H1 (cell line): Measurements from ENCODE around the gene SCART1. TPM values are rescaled to one million over a fixed set of nuclear protein-coding genes. Genes with fewer than 3 reads are reported as not detected.

Source experiments
- CTCF ChIA-PET: fragments of 300-600 bp; sonication (Branson Sonifier 250); formaldehyde crosslinking; loops from one replicate; lab custom pipeline; 2021; ENCODE audit not compliant: partially characterized antibody; lab: Charles Lee
- POLR2A ChIA-PET: fragments of 300-600 bp; sonication (Branson Sonifier 250); formaldehyde crosslinking; loops from one replicate; lab custom pipeline; 2021; ENCODE audit warnings: inconsistent platforms; ENCODE audit not compliant: partially characterized antibody; lab: Charles Lee
- DNase-seq, 2 experiments: peaks; one replicate each; pipeline versions ENCODE4 v3.0.0 to v3.0.0-alpha.2; 2010 to 2022; ENCODE audit warnings: low spot score in 2 of 2, low read depth in 1 of 2, mixed read lengths in 1 of 2
- FAIRE-seq: peaks from 2 replicates; lab custom pipeline; 2011; peaks lifted over from hg19 to GRCh38; lab: Jason Lieb, UNC
- H2AFZ ChIP-seq: 2 replicates; pipeline ENCODE4 v1.8.1; 2012; ENCODE audit warnings: low read length, inconsistent platforms
- H2AK5ac ChIP-seq: 2 replicates; pipeline ENCODE4 v1.6.1; 2013; ENCODE audit warnings: low read depth, low read length
- H2BK120ac ChIP-seq: replicated peaks from 2 replicates; pipeline ENCODE3; 2013; ENCODE audit warnings: low read depth, low read length, inconsistent platforms
- H2BK12ac ChIP-seq: 2 replicates; pipeline ENCODE4 v1.6.1; 2013; ENCODE audit warnings: low read depth, low read length
- H2BK15ac ChIP-seq: 2 replicates; pipeline ENCODE4 v1.6.1; 2013; ENCODE audit warnings: low read length
- H2BK20ac ChIP-seq: 2 replicates; pipeline ENCODE4 v1.6.1; 2013; ENCODE audit warnings: low read length
- H2BK5ac ChIP-seq: 2 replicates; pipeline ENCODE4 v1.6.1; 2013; ENCODE audit warnings: low read depth, low read length
- H3K14ac ChIP-seq: 2 replicates; pipeline ENCODE4 v1.6.1; 2013; ENCODE audit warnings: inconsistent platforms; ENCODE audit not compliant: insufficient read length
- H3K18ac ChIP-seq: 2 replicates; pipeline ENCODE4 v1.6.1; 2013; ENCODE audit warnings: low read length; ENCODE audit errors: extremely low read depth
- H3K23ac ChIP-seq: 2 replicates; pipeline ENCODE4 v1.6.1; 2013; ENCODE audit warnings: inconsistent platforms; ENCODE audit not compliant: insufficient read length
- H3K23me2 ChIP-seq: 2 replicates; pipeline ENCODE4 v1.6.1; 2013; ENCODE audit warnings: low read depth, low read length
- H3K27ac ChIP-seq: 2 replicates; pipeline ENCODE4 v1.6.1; 2011; ENCODE audit warnings: low read depth, low read length, inconsistent platforms
- H3K27me3 ChIP-seq, 4 experiments: replicated peaks in 1 of 4; 1 replicate in 1 of 4; 2 replicates in 3 of 4; pipeline versions ENCODE4 v1.6.1 to v1.8.1; 2011 to 2013; ENCODE audit warnings: low read length in 3 of 4, mild to moderate bottlenecking in 3 of 4, inconsistent platforms in 2 of 4, mixed read lengths in 2 of 4, moderate library complexity in 1 of 4; ENCODE audit not compliant: control insufficient read depth in 3 of 4, insufficient read depth in 3 of 4; ENCODE audit errors: extremely low read depth in 1 of 4
- H3K36me3 ChIP-seq, 4 experiments: 2 replicates each; pipeline versions ENCODE4 v1.6.1 to v1.8.1; 2011 to 2013; ENCODE audit warnings: mild to moderate bottlenecking in 4 of 4, low read length in 3 of 4, moderate library complexity in 2 of 4, control low read depth in 1 of 4, inconsistent platforms in 1 of 4; ENCODE audit not compliant: insufficient read depth in 4 of 4, control insufficient read depth in 2 of 4
- H3K4ac ChIP-seq: replicated peaks from 2 replicates; pipeline ENCODE3; 2013; ENCODE audit warnings: low read length, low read depth, mixed read lengths, inconsistent platforms; ENCODE audit not compliant: insufficient read length
- H3K4me1 ChIP-seq, 4 experiments: replicated peaks in 1 of 4; 1 replicate in 1 of 4; 2 replicates in 3 of 4; pipeline versions ENCODE4 v1.6.1 to v1.8.1; 2011 to 2013; ENCODE audit warnings: low read length in 3 of 4, inconsistent platforms in 2 of 4, mixed read lengths in 1 of 4; ENCODE audit not compliant: insufficient read depth in 4 of 4, control insufficient read depth in 3 of 4
- H3K4me2 ChIP-seq, 2 experiments: 2 replicates each; pipeline versions ENCODE4 v1.6.1 to v1.8.1; 2011 to 2013; ENCODE audit warnings: low read depth in 2 of 2, low read length in 2 of 2, control low read depth in 1 of 2, inconsistent platforms in 1 of 2, mild to moderate bottlenecking in 1 of 2; ENCODE audit not compliant: insufficient read depth in 1 of 2
- H3K4me3 ChIP-seq, 4 experiments: fragments of 200-600, 300-600 bp in 1 of 4; sonication (generic), shearing (Covaris generic), sonication (Bioruptor Twin) in 1 of 4; 2 replicates each; pipeline versions ENCODE4 v1.5.1 to v1.8.1; 2011 to 2016; ENCODE audit warnings: low read length in 4 of 4, low read depth in 3 of 4, control low read depth in 2 of 4, inconsistent platforms in 2 of 4, mild to moderate bottlenecking in 2 of 4, mixed read lengths in 1 of 4, moderate library complexity in 1 of 4; ENCODE audit not compliant: insufficient read depth in 2 of 4; ENCODE audit errors: extremely low read depth in 1 of 4
- H3K56ac ChIP-seq: replicated peaks from 2 replicates; pipeline ENCODE3; 2013; ENCODE audit warnings: low read depth, mild to moderate bottlenecking, mixed read lengths, low read length, inconsistent platforms; ENCODE audit not compliant: insufficient read length
- H3K79me1 ChIP-seq: 2 replicates; pipeline ENCODE4 v1.6.1; 2013; ENCODE audit warnings: low read depth, low read length, control low read depth
- H3K79me2 ChIP-seq, 2 experiments: 2 replicates each; pipeline versions ENCODE4 v1.6.1 to v1.8.1; 2012 to 2013; ENCODE audit warnings: low read length in 2 of 2, mild to moderate bottlenecking in 2 of 2, inconsistent platforms in 1 of 2; ENCODE audit not compliant: insufficient read depth in 2 of 2, control insufficient read depth in 1 of 2
- H3K9ac ChIP-seq, 4 experiments: replicated peaks in 1 of 4; 1 replicate in 1 of 4; 2 replicates in 3 of 4; pipeline versions ENCODE4 v1.6.1 to v1.8.1; 2011 to 2013; ENCODE audit warnings: low read depth in 3 of 4, low read length in 3 of 4, control low read depth in 2 of 4, mild to moderate bottlenecking in 2 of 4, moderate library complexity in 2 of 4, inconsistent platforms in 1 of 4; ENCODE audit errors: extremely low read depth in 1 of 4
- H3K9me3 ChIP-seq, 2 experiments: 2 replicates each; pipeline versions ENCODE4 v1.6.1 to v1.8.1; 2012 to 2013; ENCODE audit warnings: mild to moderate bottlenecking in 2 of 2, moderate library complexity in 2 of 2, control low read depth in 1 of 2, inconsistent platforms in 1 of 2, low read depth in 1 of 2, low read length in 1 of 2, mixed read lengths in 1 of 2; ENCODE audit not compliant: insufficient read depth in 2 of 2
- H4K20me1 ChIP-seq, 2 experiments: replicated peaks in 1 of 2; 2 replicates each; pipeline versions ENCODE3 to v1.8.1; 2011 to 2013; ENCODE audit warnings: inconsistent platforms in 2 of 2, low read length in 2 of 2, mild to moderate bottlenecking in 1 of 2; ENCODE audit not compliant: insufficient read depth in 2 of 2, control insufficient read depth in 1 of 2
- H4K5ac ChIP-seq: 2 replicates; pipeline ENCODE4 v1.6.1; 2013; ENCODE audit warnings: low read length, low read depth, mixed read lengths, inconsistent platforms; ENCODE audit not compliant: insufficient read length
- H4K8ac ChIP-seq: 2 replicates; pipeline ENCODE4 v1.8.0; 2013; ENCODE audit warnings: mild to moderate bottlenecking, moderate library complexity, low read length, inconsistent platforms; ENCODE audit not compliant: insufficient read depth; ENCODE audit errors: extremely low read depth
- H4K91ac ChIP-seq: replicated peaks from 2 replicates; pipeline ENCODE3; 2013; ENCODE audit warnings: low read length, mixed read lengths, inconsistent platforms; ENCODE audit not compliant: insufficient read length
- BRCA1 ChIP-seq: IDR thresholded peaks from 2 replicates; pipeline ENCODE4 v1.6.1; 2012; ENCODE audit warnings: low read depth, low read length, improper control_type of control experiment
- KDM5A ChIP-seq: fragments of 200-600 bp; IDR thresholded peaks from 2 replicates; pipeline ENCODE4 v1.7.1; 2012; ENCODE audit warnings: mild to moderate bottlenecking, low read length, inconsistent platforms, mixed read lengths
- NRF1 ChIP-seq: IDR thresholded peaks from 2 replicates; pipeline ENCODE4 v1.6.1; 2011; ENCODE audit warnings: mild to moderate bottlenecking, low read depth, low read length, improper control_type of control experiment
- RAD21 ChIP-seq, 2 experiments: IDR thresholded peaks in 1 of 2; conservative IDR thresholded peaks in 1 of 2; 2 replicates each; pipeline ENCODE4 v1.6.1; 2011; ENCODE audit warnings: low read depth in 2 of 2, low read length in 2 of 2, improper control_type of control experiment in 1 of 2, inconsistent platforms in 1 of 2, mild to moderate bottlenecking in 1 of 2, moderate library complexity in 1 of 2
- SP1 ChIP-seq: IDR thresholded peaks from 2 replicates; pipeline ENCODE4 v1.6.1; 2011; ENCODE audit warnings: low read depth, low read length
- WGBS, 2 experiments: shearing (Covaris generic) in 1 of 2; methylation state at CpG; one replicate each; pipeline versions ENCODE4 v1.1.6 to v1.1.7; 2013 to 2015; ENCODE audit warnings: low lambda C conversion rate in 2 of 2, mixed read lengths in 2 of 2, inconsistent platforms in 1 of 2, low coverage in 1 of 2, missing lambda C conversion rate in 1 of 2; ENCODE audit not compliant: insufficient replicate concordance in 2 of 2, insufficient coverage in 1 of 2, insufficient read length in 1 of 2; ENCODE audit errors: extremely low coverage in 1 of 2, missing lambda C conversion rate in 1 of 2; 5-methylcytosine and 5-hydroxymethylcytosine counted together
- polyA plus RNA-seq, 7 experiments: library from polyadenylated mRNA; depleted of rRNA in 3 of 7; stranded (reverse) in 5 of 7; unstranded in 2 of 7; fragments of >200 nt in 5 of 7; fragments of 200-250 nt in 2 of 7; gene quantifications; 1 replicate in 5 of 7; 2 replicates in 1 of 7; 4 replicates in 1 of 7; pipeline versions ENCODE4 v1.2.1 to v1.2.3, GENCODE V29; 2011 to 2013; ENCODE audit warnings: missing spikeins in 2 of 7, mixed read lengths in 2 of 7
- total RNA-seq: library from RNA; stranded (reverse); fragmentation: NEBNext Ultra II Directional; extraction: Animal tissue kit (Norgen Biotek cat#: 25700); gene quantifications from 2 replicates; pipeline ENCODE4 v1.2.1, GENCODE V29; 2021
- TF ChIP-seq, protein P1 (sequence below), 3 experiments: IDR thresholded peaks; 1 replicate in 2 of 3; 2 replicates in 1 of 3; pipeline versions ENCODE4 v1.5.1 to v1.6.1; 2011; ENCODE audit warnings: low read length in 3 of 3, mild to moderate bottlenecking in 3 of 3, inconsistent platforms in 2 of 3, low read depth in 1 of 3, moderate library complexity in 1 of 3; ENCODE audit not compliant: insufficient read depth in 1 of 3; ENCODE audit errors: control extremely low read depth in 1 of 3
- TF ChIP-seq, protein P2 (sequence below): IDR thresholded peaks from 2 replicates; pipeline ENCODE4 v1.6.1; 2011; ENCODE audit warnings: low read length, improper control_type of control experiment

Gene SCART1
- total and polyA plus RNA-seq, 2 of the 8 experiments (the other 6 are each of a cell fraction or from before 2014, with no cell fraction given): 0.14 to 0.19 TPM

DNA sequence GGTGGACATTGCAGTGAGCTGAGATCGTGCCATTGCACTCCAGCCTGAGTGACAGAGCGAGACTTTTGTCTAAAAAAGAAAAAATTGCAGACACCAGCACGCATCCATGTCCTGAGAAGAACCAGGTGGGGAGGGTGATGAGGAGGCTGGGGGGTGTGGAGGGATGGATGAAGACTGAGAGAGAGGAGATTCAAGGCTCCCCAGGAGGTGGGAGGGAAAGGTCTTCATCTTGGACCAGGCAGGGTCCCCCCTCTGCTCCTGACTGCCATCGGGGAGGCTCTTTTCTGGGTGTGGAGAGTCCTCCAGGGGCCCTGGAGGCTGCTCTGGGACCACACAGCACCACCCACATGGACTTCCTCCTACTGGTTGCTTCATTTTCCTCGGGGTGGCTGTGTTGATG, 1.5 kb downstream of the SCART1 start:
- Histone ChIP-seq H3K14ac (no peak overlapping the region), H3K4me2 (no peak overlapping the region), H2BK20ac (no peak overlapping the region), H2BK12ac (no peak overlapping the region), H3K18ac (no peak overlapping the region), H3K23ac (no peak overlapping the region), H3K36me3 (no peaks in the 10 kb centered on the region; a peak in 1 of 8 replicates), H3K27ac (no peak overlapping the region), H3K4me1 (no peaks in the 10 kb centered on the region), H3K9ac (no peak overlapping the region), H3K23me2 (no peaks in the 10 kb centered on the region), H3K27me3 (no peaks in the 10 kb centered on the region), H3K4ac (no peak overlapping the region), H2AK5ac (no peak overlapping the region), H3K4me3 (no peak overlapping the region), H3K79me1 (no peaks in the 10 kb centered on the region), H4K8ac (no peak overlapping the region), H2BK5ac (no peak overlapping the region), H2BK15ac (no peak overlapping the region), H3K9me3 (peaks cover 78 to 82% of the 10 kb centered on the region in 2 experiments), H3K56ac (no peak overlapping the region), H2AFZ (no peak overlapping the region), H4K91ac (no peak overlapping the region), H4K20me1 (no peaks in the 10 kb centered on the region), H3K79me2 (no peaks in the 10 kb centered on the region), H2BK120ac (no peak overlapping the region), H4K5ac (no peak overlapping the region)
- WGBS, 2 experiments: 69% methylated on average over 5 of the region's 5 CpGs; no CpG with 5 or more reads in 1 of the 2 experiments
- DNase-seq (no peak), FAIRE-seq (no peak)
- CTCF ChIA-PET: no interaction called here
- POLR2A ChIA-PET: no interaction called here
- TF ChIP-seq, protein P1, sequence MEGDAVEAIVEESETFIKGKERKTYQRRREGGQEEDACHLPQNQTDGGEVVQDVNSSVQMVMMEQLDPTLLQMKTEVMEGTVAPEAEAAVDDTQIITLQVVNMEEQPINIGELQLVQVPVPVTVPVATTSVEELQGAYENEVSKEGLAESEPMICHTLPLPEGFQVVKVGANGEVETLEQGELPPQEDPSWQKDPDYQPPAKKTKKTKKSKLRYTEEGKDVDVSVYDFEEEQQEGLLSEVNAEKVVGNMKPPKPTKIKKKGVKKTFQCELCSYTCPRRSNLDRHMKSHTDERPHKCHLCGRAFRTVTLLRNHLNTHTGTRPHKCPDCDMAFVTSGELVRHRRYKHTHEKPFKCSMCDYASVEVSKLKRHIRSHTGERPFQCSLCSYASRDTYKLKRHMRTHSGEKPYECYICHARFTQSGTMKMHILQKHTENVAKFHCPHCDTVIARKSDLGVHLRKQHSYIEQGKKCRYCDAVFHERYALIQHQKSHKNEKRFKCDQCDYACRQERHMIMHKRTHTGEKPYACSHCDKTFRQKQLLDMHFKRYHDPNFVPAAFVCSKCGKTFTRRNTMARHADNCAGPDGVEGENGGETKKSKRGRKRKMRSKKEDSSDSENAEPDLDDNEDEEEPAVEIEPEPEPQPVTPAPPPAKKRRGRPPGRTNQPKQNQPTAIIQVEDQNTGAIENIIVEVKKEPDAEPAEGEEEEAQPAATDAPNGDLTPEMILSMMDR (IDR thresholded peaks at IDR 0.05; ENCODE audit: control extremely low read depth in 1 of 3, insufficient read depth in 1 of 3, low read depth in 1 of 3, low read length in 3 of 3): no peak
- TF ChIP-seq SP1: no peak
- TF ChIP-seq RAD21 (IDR thresholded peaks at IDR 0.05 in 1 of 2, conservative IDR thresholded peaks at IDR 0.05 in 1 of 2; ENCODE audit: low read depth in 2 of 2, low read length in 2 of 2): no peak
- no peak for TF ChIP-seq BRCA1
- TF ChIP-seq NRF1: no peak
- no peak for TF ChIP-seq KDM5A
- TF ChIP-seq, protein P2, sequence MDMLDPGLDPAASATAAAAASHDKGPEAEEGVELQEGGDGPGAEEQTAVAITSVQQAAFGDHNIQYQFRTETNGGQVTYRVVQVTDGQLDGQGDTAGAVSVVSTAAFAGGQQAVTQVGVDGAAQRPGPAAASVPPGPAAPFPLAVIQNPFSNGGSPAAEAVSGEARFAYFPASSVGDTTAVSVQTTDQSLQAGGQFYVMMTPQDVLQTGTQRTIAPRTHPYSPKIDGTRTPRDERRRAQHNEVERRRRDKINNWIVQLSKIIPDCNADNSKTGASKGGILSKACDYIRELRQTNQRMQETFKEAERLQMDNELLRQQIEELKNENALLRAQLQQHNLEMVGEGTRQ: no peak
